ENCODE data around the gene KCNJ9. TPM values are rescaled to one million over a fixed set of nuclear protein-coding genes. Genes with fewer than 3 reads are reported as not detected.
A peak's percentile ranks its signal among the peaks of the same experiment; 100 is the strongest.

The KCNJ9 gene
- total RNA-seq, 2 donors from 2014 or later, result 0.05 TPM; not detected in 1

GRCh38 chr1:160084771-160085321 is 3.5 kb downstream of the KCNJ9 start:
- no peaks in the 10 kb centered on the region for H3K9me3 Mint-ChIP-seq
- DNase-seq, result no peak
- no peak for ATAC-seq (replicated peaks in 1 of 2)
- H3K4me3 Mint-ChIP-seq, result peak overlapping the region in 1 of 2 donors; percentile 53
- H3K4me1 Mint-ChIP-seq (ENCODE audit: low read depth), result peaks cover 20% of the 10 kb centered on the region
- no peak overlapping the region for H3K27ac Mint-ChIP-seq
- H3K36me3 Mint-ChIP-seq (ENCODE audit: insufficient read depth in 2 of 2), result no peaks in the 10 kb centered on the region
- peaks cover 35% of the 10 kb centered on the region for H3K27me3 Mint-ChIP-seq (ENCODE audit: low read depth)

- Mint-ChIP-seq H3K4me3 (no peak overlapping the region), H3K4me1 (ENCODE audit: low read depth) (peaks cover 12% of the 10 kb centered on the region), H3K27ac (no peak overlapping the region), H3K9me3 (no peaks in the 10 kb centered on the region), H3K27me3 (ENCODE audit: low read depth) (peaks cover 24% of the 10 kb centered on the region), H3K36me3 (ENCODE audit: insufficient read depth in 2 of 2) (no peaks in the 10 kb centered on the region)
- ATAC-seq (replicated peaks in 1 of 2) (peak; percentile 57 to 67), DNase-seq (peak; percentile 85 to 87)
Measured at GRCh38 chr1:160085686-160086455, 4.5 kb downstream of the KCNJ9 start.

- H3K4me3 Mint-ChIP-seq, result no peak overlapping the region
- peaks cover 9% of the 10 kb centered on the region for H3K4me1 Mint-ChIP-seq (ENCODE audit: low read depth)
- H3K27me3 Mint-ChIP-seq (ENCODE audit: low read depth), result peaks cover 18% of the 10 kb centered on the region
- DNase-seq (no peak), ATAC-seq (replicated peaks in 1 of 2) (no peak)
- H3K9me3 Mint-ChIP-seq, result no peaks in the 10 kb centered on the region
- no peaks in the 10 kb centered on the region for H3K36me3 Mint-ChIP-seq (ENCODE audit: insufficient read depth in 2 of 2)
- no peak overlapping the region for H3K27ac Mint-ChIP-seq
Measured at GRCh38 chr1:160086456-160086892, 5.1 kb downstream of the KCNJ9 start.

GRCh38 chr1:160087118-160087662 is 5.9 kb downstream of the KCNJ9 start:
- Mint-ChIP-seq H3K36me3 (ENCODE audit: insufficient read depth in 2 of 2) (peaks cover 2% of the 10 kb centered on the region in 2 donors), H3K4me3 (no peak overlapping the region), H3K4me1 (ENCODE audit: low read depth) (peaks cover 9% of the 10 kb centered on the region), H3K27me3 (ENCODE audit: low read depth) (peaks cover 11% of the 10 kb centered on the region), H3K27ac (no peak overlapping the region), H3K9me3 (no peaks in the 10 kb centered on the region)
- DNase-seq (no peak), ATAC-seq (replicated peaks in 1 of 2) (no peak)

- no peak overlapping the region for H3K4me3 Mint-ChIP-seq
- H3K9me3 Mint-ChIP-seq, result no peaks in the 10 kb centered on the region
- no peaks in the 10 kb centered on the region for H3K27me3 Mint-ChIP-seq (ENCODE audit: low read depth)
- DNase-seq (no peak), ATAC-seq (replicated peaks in 1 of 2) (no peak)
- H3K4me1 Mint-ChIP-seq (ENCODE audit: low read depth), result peaks cover 4% of the 10 kb centered on the region
- H3K27ac Mint-ChIP-seq, result no peak overlapping the region
- peaks cover 2% of the 10 kb centered on the region in 2 donors for H3K36me3 Mint-ChIP-seq (ENCODE audit: insufficient read depth in 2 of 2)
Measured at GRCh38 chr1:160089883-160090282, 8.5 kb downstream of the KCNJ9 start.

GRCh38 chr1:160090760-160091159 is 9.4 kb downstream of the KCNJ9 start:
- Mint-ChIP-seq H3K36me3 (ENCODE audit: insufficient read depth in 2 of 2) (peaks cover 2% of the 10 kb centered on the region in 2 donors), H3K9me3 (no peaks in the 10 kb centered on the region), H3K27me3 (ENCODE audit: low read depth) (no peaks in the 10 kb centered on the region), H3K4me3 (no peak overlapping the region), H3K27ac (no peak overlapping the region), H3K4me1 (ENCODE audit: low read depth) (peaks cover 3% of the 10 kb centered on the region)
- DNase-seq (no peak), ATAC-seq (replicated peaks in 1 of 2) (no peak)

GRCh38 chr1:160091666-160092223 is 10.4 kb downstream of the KCNJ9 start:
- DNase-seq, result no peak
- Mint-ChIP-seq H3K36me3 (ENCODE audit: insufficient read depth in 2 of 2) (peaks cover 2% of the 10 kb centered on the region in 2 donors), H3K4me3 (no peak overlapping the region), H3K9me3 (no peaks in the 10 kb centered on the region), H3K27me3 (ENCODE audit: low read depth) (no peaks in the 10 kb centered on the region), H3K27ac (no peak overlapping the region), H3K4me1 (ENCODE audit: low read depth) (peaks cover 12% of the 10 kb centered on the region)
- ATAC-seq (replicated peaks in 1 of 2), result no peak

- Mint-ChIP-seq H3K9me3 (no peaks in the 10 kb centered on the region), H3K27ac (no peak overlapping the region), H3K4me3 (no peak overlapping the region), H3K27me3 (ENCODE audit: low read depth) (no peaks in the 10 kb centered on the region), H3K36me3 (ENCODE audit: insufficient read depth in 2 of 2) (peaks cover 2% of the 10 kb centered on the region in 2 donors), H3K4me1 (ENCODE audit: low read depth) (peaks cover 19% of the 10 kb centered on the region)
- ATAC-seq (replicated peaks in 1 of 2), result no peak
- DNase-seq, result no peak
Measured at GRCh38 chr1:160092366-160093068, 11.2 kb downstream of the KCNJ9 start.

GRCh38 chr1:160093069-160093395 is 11.7 kb downstream of the KCNJ9 start:
- peaks cover 2% of the 10 kb centered on the region in 2 donors for H3K36me3 Mint-ChIP-seq (ENCODE audit: insufficient read depth in 2 of 2)
- H3K4me1 Mint-ChIP-seq (ENCODE audit: low read depth), result peaks cover 22% of the 10 kb centered on the region
- no peak overlapping the region for H3K4me3 Mint-ChIP-seq
- ATAC-seq (replicated peaks in 1 of 2) (no peak), DNase-seq (no peak)
- no peaks in the 10 kb centered on the region for H3K27me3 Mint-ChIP-seq (ENCODE audit: low read depth)
- H3K27ac Mint-ChIP-seq, result no peak overlapping the region
- H3K9me3 Mint-ChIP-seq, result no peaks in the 10 kb centered on the region

- no peaks in the 10 kb centered on the region for H3K9me3 Mint-ChIP-seq
- no peak overlapping the region for H3K4me3 Mint-ChIP-seq
- H3K36me3 Mint-ChIP-seq (ENCODE audit: insufficient read depth in 2 of 2), result peaks cover 2% of the 10 kb centered on the region in 2 donors
- H3K27me3 Mint-ChIP-seq (ENCODE audit: low read depth), result no peaks in the 10 kb centered on the region
- ATAC-seq (replicated peaks in 1 of 2) (no peak), DNase-seq (no peak)
- H3K4me1 Mint-ChIP-seq (ENCODE audit: low read depth), result peaks cover 22% of the 10 kb centered on the region
- H3K27ac Mint-ChIP-seq, result no peak overlapping the region
Measured at GRCh38 chr1:160093624-160094290, 12.4 kb downstream of the KCNJ9 start.

- no peak for ATAC-seq (replicated peaks in 1 of 2)
- no peak overlapping the region for H3K4me3 Mint-ChIP-seq
- no peak overlapping the region for H3K27ac Mint-ChIP-seq
- H3K9me3 Mint-ChIP-seq, result no peaks in the 10 kb centered on the region
- H3K36me3 Mint-ChIP-seq (ENCODE audit: insufficient read depth in 2 of 2), result peaks cover 2% of the 10 kb centered on the region in 2 donors
- no peak for DNase-seq
- H3K27me3 Mint-ChIP-seq (ENCODE audit: low read depth), result no peaks in the 10 kb centered on the region
- peaks cover 25% of the 10 kb centered on the region for H3K4me1 Mint-ChIP-seq (ENCODE audit: low read depth)
Measured at GRCh38 chr1:160094291-160094625, 12.9 kb downstream of the KCNJ9 start.

- ATAC-seq (replicated peaks in 1 of 2) (no peak), DNase-seq (no peak)
- Mint-ChIP-seq H3K9me3 (no peaks in the 10 kb centered on the region), H3K27me3 (ENCODE audit: low read depth) (no peaks in the 10 kb centered on the region), H3K4me3 (no peak overlapping the region), H3K36me3 (ENCODE audit: insufficient read depth in 2 of 2) (peaks cover 2% of the 10 kb centered on the region in 2 donors), H3K4me1 (ENCODE audit: low read depth) (peaks cover 31% of the 10 kb centered on the region), H3K27ac (no peak overlapping the region)
Measured at GRCh38 chr1:160094806-160095205, 13.5 kb downstream of the KCNJ9 start.

All from activated T-cell treated with anti-CD3 and anti-CD28 coated beads, Interleukin-2, amount 50 U/mL, for 72 hours (primary cell).